BLaER1 treated with 17β-estradiol and CSF1 and Interleukin-3, amounts not matched to agents 10 nM and 100 nM (cell line): ENCODE measurements around the gene MARCKS.

Source experiments
- H3K27ac ChIP-seq, 11 experiments: shearing (Covaris generic); formaldehyde crosslinking; 2 replicates each; pipeline ENCODE4 v1.8.1; 2022
- H3K27me3 ChIP-seq, 11 experiments: shearing (Covaris generic); formaldehyde crosslinking; 2 replicates each; pipeline ENCODE4 v1.8.1; 2022
- H3K36me3 ChIP-seq, 11 experiments: shearing (Covaris generic); formaldehyde crosslinking; 2 replicates each; pipeline ENCODE4 v1.8.1; 2022
- H3K4me1 ChIP-seq, 10 experiments: shearing (Covaris generic); formaldehyde crosslinking; 2 replicates each; pipeline ENCODE4 v1.8.1; 2022
- H3K4me2 ChIP-seq, 11 experiments: shearing (Covaris generic); formaldehyde crosslinking; 2 replicates each; pipeline ENCODE4 v1.8.1; 2022
- H3K4me3 ChIP-seq, 10 experiments: shearing (Covaris generic); formaldehyde crosslinking; 2 replicates each; pipeline ENCODE4 v1.8.1; 2022
- H3K9ac ChIP-seq, 11 experiments: shearing (Covaris generic); formaldehyde crosslinking; 2 replicates each; pipeline ENCODE4 v1.8.1; 2022
- H3K9me3 ChIP-seq, 11 experiments: shearing (Covaris generic); formaldehyde crosslinking; replicated peaks in 1 of 11; 2 replicates each; pipeline ENCODE4 v1.8.1; 2022
- H4K20me1 ChIP-seq, 11 experiments: shearing (Covaris generic); formaldehyde crosslinking; 2 replicates each; pipeline ENCODE4 v1.8.1; 2022
- Cebpa-rat ChIP-seq, 11 experiments: shearing (Covaris generic); IDR thresholded peaks; 2 replicates each; pipeline ENCODE4 v1.8.1; 2022

Gene MARCKS

DNA sequence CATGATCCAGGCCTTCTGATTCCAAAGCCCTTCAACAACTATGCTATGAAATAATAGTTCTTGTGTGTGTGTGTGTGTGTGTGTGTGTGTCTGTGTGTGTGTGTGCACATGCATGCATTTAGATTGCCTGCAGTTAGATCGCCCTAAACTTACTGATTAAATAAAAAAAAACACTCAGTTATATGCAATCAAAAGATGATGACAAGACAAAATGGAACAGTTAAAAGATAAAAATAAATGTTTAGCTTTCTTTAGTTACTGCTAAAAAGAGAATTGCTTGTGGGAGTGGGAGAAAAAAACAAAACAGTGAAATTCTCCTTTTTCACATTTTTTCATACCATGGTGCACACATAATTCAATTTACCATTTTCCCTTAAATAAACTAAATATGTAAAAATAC, 29.4 kb downstream of the MARCKS start:
- Histone ChIP-seq H3K9ac (no peak overlapping the region), H3K36me3 (no peaks in the 10 kb centered on the region), H3K4me3 (no peak overlapping the region), H3K27me3 (no peaks in the 10 kb centered on the region), H3K9me3 (peaks cover 5 to 9% (median 7%) of the 10 kb centered on the region in 11 experiments), H3K4me2 (no peak overlapping the region), H3K4me1 (peaks cover 0 to 4% (median 0%) of the 10 kb centered on the region in 10 experiments; a peak in 2 of 20 replicates), H4K20me1 (no peaks in the 10 kb centered on the region), H3K27ac (no peak overlapping the region)
- TF ChIP-seq Cebpa-rat (IDR thresholded peaks at IDR 0.05), result no peak

GRCh38 chr6:113888493-113888892, 31.3 kb downstream of the MARCKS start:
- no peak overlapping the region for H3K27ac ChIP-seq
- TF ChIP-seq Cebpa-rat (IDR thresholded peaks at IDR 0.05), result no peak

DNA sequence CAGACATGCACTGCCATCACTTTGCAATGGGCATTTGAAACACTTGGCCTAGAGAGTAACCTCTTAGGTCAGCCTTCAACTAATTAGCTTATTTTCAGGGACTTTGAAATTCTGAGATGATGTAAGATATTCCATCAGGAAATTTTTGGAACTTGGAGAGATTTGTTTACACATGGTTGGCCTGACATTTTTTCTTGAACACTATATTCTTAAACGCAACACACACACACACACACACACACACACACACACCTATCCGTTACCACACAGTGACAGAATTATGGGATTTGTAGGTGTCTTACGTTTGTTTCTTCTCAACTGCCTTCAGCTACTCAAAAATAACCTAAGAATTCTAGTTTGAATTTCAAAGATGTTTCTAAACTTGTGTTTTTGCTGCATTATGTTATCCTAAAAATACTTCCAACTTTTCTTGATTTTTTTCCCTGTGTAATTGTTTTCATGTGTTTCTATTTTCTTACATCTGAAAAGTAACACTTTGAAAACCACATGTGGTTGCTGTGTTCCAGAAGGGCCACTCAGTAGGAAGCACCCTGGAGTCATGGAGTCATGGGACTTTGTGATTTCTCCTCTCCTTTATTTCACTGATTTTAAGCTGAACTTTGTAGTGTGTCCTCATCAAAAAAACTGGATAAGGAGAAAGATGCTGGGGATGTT, 31.9 kb downstream of the MARCKS start:
- Histone ChIP-seq H3K36me3 (no peaks in the 10 kb centered on the region), H3K4me2 (no peak overlapping the region), H3K4me3 (no peak overlapping the region), H3K27me3 (no peaks in the 10 kb centered on the region), H3K9me3 (peaks cover 16 to 29% (median 25%) of the 10 kb centered on the region in 11 experiments), H3K4me1 (peaks cover 0 to 6% (median 0%) of the 10 kb centered on the region in 10 experiments; a peak in 1 of 20 replicates), H3K9ac (no peak overlapping the region), H3K27ac (no peak overlapping the region), H4K20me1 (no peaks in the 10 kb centered on the region)
- no peak for TF ChIP-seq Cebpa-rat (IDR thresholded peaks at IDR 0.05)

More at GRCh38 chr6:113888493-113888892, 31.3 kb downstream of the MARCKS start:
- H4K20me1 ChIP-seq, result no peaks in the 10 kb centered on the region
- H3K27me3 ChIP-seq, result no peaks in the 10 kb centered on the region
- peaks cover 16 to 28% (median 24%) of the 10 kb centered on the region in 11 experiments for H3K9me3 ChIP-seq
- no peak overlapping the region for H3K9ac ChIP-seq
- H3K4me1 ChIP-seq, result peaks cover 0 to under 1% (median 0%) of the 10 kb centered on the region in 10 experiments; a peak in 1 of 20 replicates
- H3K36me3 ChIP-seq, result no peaks in the 10 kb centered on the region
- no peak overlapping the region for H3K4me2 ChIP-seq
- H3K4me3 ChIP-seq, result no peak overlapping the region

- peaks cover 0 to 6% (median 0%) of the 10 kb centered on the region in 10 experiments; a peak in 1 of 20 replicates for H3K4me1 ChIP-seq
- no peaks in the 10 kb centered on the region for H3K36me3 ChIP-seq
- no peak overlapping the region for H3K27ac ChIP-seq
- 0 out of 22 replicates have a peak overlapping the region, but pooled peaks of 1 of the 11 experiments have one; percentile 9 for H3K4me2 ChIP-seq
- no peak overlapping the region for H3K4me3 ChIP-seq
- no peak for TF ChIP-seq Cebpa-rat (IDR thresholded peaks at IDR 0.05)
- no peaks in the 10 kb centered on the region for H3K27me3 ChIP-seq
- H3K9me3 ChIP-seq, result peaks cover 16 to 35% (median 26%) of the 10 kb centered on the region in 11 experiments
- no peak overlapping the region for H3K9ac ChIP-seq
- H4K20me1 ChIP-seq, result no peaks in the 10 kb centered on the region
These were observed 36.3 kb downstream of the MARCKS start for GRCh38 chr6:113893451-113893850.

DNA sequence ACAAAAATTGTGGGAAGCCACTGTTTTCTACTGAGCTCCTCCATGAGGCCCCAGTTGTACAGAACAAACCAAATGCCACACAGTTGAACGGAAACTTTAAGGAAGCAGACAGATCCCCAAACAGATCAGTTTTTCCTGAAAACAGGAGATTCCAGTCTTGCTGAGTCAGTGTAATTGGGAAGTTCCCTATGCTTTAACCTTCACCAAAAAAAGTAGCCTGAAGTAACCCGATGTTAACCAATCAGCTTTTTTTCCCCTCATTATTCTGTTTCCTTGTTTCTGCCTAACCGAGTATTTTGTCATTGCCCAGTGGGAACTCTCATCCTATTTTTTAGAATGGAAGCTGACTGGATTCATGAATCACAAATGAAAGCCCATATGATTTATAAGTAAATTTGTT, 36.7 kb downstream of the MARCKS start:
- no peak overlapping the region for H3K9ac ChIP-seq
- no peak overlapping the region for H3K27ac ChIP-seq
- peaks cover 16 to 35% (median 26%) of the 10 kb centered on the region in 11 experiments for H3K9me3 ChIP-seq
- no peaks in the 10 kb centered on the region for H3K36me3 ChIP-seq
- H3K27me3 ChIP-seq, result no peaks in the 10 kb centered on the region
- H4K20me1 ChIP-seq, result no peaks in the 10 kb centered on the region
- H3K4me1 ChIP-seq, result peaks cover 0 to 6% (median 0%) of the 10 kb centered on the region in 10 experiments; a peak in 1 of 20 replicates
- H3K4me2 ChIP-seq, result 0 out of 22 replicates have a peak overlapping the region, but pooled peaks of 1 of the 11 experiments have one; percentile 9
- no peak overlapping the region for H3K4me3 ChIP-seq
- TF ChIP-seq Cebpa-rat (IDR thresholded peaks at IDR 0.05), result no peak

- no peak overlapping the region for H3K27ac ChIP-seq
- no peaks in the 10 kb centered on the region for H3K27me3 ChIP-seq
- H3K4me3 ChIP-seq, result no peak overlapping the region
- H4K20me1 ChIP-seq, result no peaks in the 10 kb centered on the region
- H3K36me3 ChIP-seq, result no peaks in the 10 kb centered on the region
- no peak overlapping the region for H3K4me2 ChIP-seq
- TF ChIP-seq Cebpa-rat (IDR thresholded peaks at IDR 0.05), result no peak
- H3K4me1 ChIP-seq, result peaks cover 0 to 6% (median 0%) of the 10 kb centered on the region in 10 experiments; a peak in 1 of 20 replicates
- peaks cover 16 to 35% (median 26%) of the 10 kb centered on the region in 11 experiments for H3K9me3 ChIP-seq
- H3K9ac ChIP-seq, result no peak overlapping the region
These were observed 37.8 kb downstream of the MARCKS start for GRCh38 chr6:113894712-113895674.

DNA sequence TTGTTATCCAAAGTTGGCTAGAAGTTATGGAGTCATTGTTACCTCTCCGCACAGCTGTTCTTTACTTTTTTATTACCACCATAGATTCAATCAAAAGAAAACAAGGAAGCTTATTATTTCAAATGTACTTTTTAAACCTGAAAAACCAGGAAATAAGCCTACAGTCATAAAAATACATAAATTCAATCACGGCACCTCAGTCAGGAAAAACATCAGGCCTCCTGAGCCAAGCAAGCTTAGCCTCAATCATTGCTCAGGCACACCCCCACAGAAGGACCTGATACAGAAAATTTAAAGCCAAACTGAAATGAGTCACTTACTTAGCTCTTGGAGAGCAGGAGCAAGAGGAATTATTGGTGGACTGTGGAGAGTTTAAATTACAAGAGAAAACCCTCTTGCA, 44.3 kb downstream of the MARCKS start:
- H3K27ac ChIP-seq, result no peak overlapping the region
- no peaks in the 10 kb centered on the region for H3K27me3 ChIP-seq
- no peak overlapping the region for H3K4me2 ChIP-seq
- H3K4me3 ChIP-seq, result no peak overlapping the region
- H3K9ac ChIP-seq, result no peak overlapping the region
- no peak for TF ChIP-seq Cebpa-rat (IDR thresholded peaks at IDR 0.05)
- no peaks in the 10 kb centered on the region for H3K4me1 ChIP-seq
- peaks cover 0 to 8% (median 3%) of the 10 kb centered on the region in 11 experiments; a peak in 6 of 22 replicates for H3K9me3 ChIP-seq
- no peaks in the 10 kb centered on the region for H4K20me1 ChIP-seq
- no peaks in the 10 kb centered on the region for H3K36me3 ChIP-seq

GRCh38 chr6:113903666-113904330, 46.7 kb downstream of the MARCKS start:
- H3K4me3 ChIP-seq, result no peak overlapping the region
- no peak for TF ChIP-seq Cebpa-rat (IDR thresholded peaks at IDR 0.05)
- no peak overlapping the region for H3K27ac ChIP-seq
- no peaks in the 10 kb centered on the region for H3K36me3 ChIP-seq
- H3K27me3 ChIP-seq, result no peaks in the 10 kb centered on the region
- no peaks in the 10 kb centered on the region for H3K4me1 ChIP-seq
- no peak overlapping the region for H3K4me2 ChIP-seq
- no peaks in the 10 kb centered on the region for H3K9me3 ChIP-seq
- H3K9ac ChIP-seq, result no peak overlapping the region
- no peaks in the 10 kb centered on the region for H4K20me1 ChIP-seq
